ENCODE data around the gene HECTD1. TPM values are rescaled to one million over a fixed set of nuclear protein-coding genes. Genes with fewer than 3 reads are reported as not detected.

HECTD1 gene
- total and polyA plus RNA-seq, 10 of the 15 experiments (the other 5 are each of a cell fraction or from before 2014, with no cell fraction given): 27.3 to 116 (median 57.7) TPM

- FAIRE-seq (no peak), ATAC-seq (no peak), DNase-seq (ENCODE audit: low read depth, low spot score) (no peak)
- Histone ChIP-seq H3K27me3 (replicated peaks in 1 of 2; ENCODE audit: control insufficient read depth in 2 of 2, insufficient read depth in 2 of 2, low read length in 1 of 2) (no peaks in the 10 kb centered on the region), H3K9me3 (replicated peaks; ENCODE audit: control insufficient read depth, insufficient read depth, low read length) (no peaks in the 10 kb centered on the region), H3K4me3 (no peak overlapping the region), H3K79me2 (ENCODE audit: control insufficient read depth, insufficient read depth, low read length) (no peaks in the 10 kb centered on the region), H3K36me3 (ENCODE audit: control insufficient read depth in 2 of 2, insufficient read depth in 2 of 2, low read length in 1 of 2) (no peaks in the 10 kb centered on the region), H3K4me2 (ENCODE audit: control insufficient read depth, insufficient read depth) (no peak overlapping the region), H2AFZ (ENCODE audit: control insufficient read depth, low read depth, low read length) (no peak overlapping the region), H3K9ac (ENCODE audit: control insufficient read depth, insufficient read depth, low read length) (no peak overlapping the region), H3K27ac (ENCODE audit: control insufficient read depth, insufficient read depth) (no peak overlapping the region), H4K20me1 (ENCODE audit: control insufficient read depth, insufficient read depth) (no peaks in the 10 kb centered on the region), H3K4me1 (ENCODE audit: control insufficient read depth, insufficient read depth, low read length) (no peaks in the 10 kb centered on the region)
- ChIA-PET CTCF (interaction anchor here (1.2 kb wide), 1 partner anchor 79 kb away, joined by 3 read pairs; no protein-coding TSS in a partner anchor), SMC1A (ENCODE audit: uncharacterized antibody, unreplicated experiment) (no interaction called here), RAD21 (ENCODE audit: unreplicated experiment) (no interaction called here), POLR2A (no interaction called here)
- WGBS (ENCODE audit: insufficient coverage, insufficient replicate concordance, low lambda C conversion rate, missing lambda C conversion rate): 100% methylated on average over 1 of the region's 1 CpG
- TF ChIP-seq, protein P1, sequence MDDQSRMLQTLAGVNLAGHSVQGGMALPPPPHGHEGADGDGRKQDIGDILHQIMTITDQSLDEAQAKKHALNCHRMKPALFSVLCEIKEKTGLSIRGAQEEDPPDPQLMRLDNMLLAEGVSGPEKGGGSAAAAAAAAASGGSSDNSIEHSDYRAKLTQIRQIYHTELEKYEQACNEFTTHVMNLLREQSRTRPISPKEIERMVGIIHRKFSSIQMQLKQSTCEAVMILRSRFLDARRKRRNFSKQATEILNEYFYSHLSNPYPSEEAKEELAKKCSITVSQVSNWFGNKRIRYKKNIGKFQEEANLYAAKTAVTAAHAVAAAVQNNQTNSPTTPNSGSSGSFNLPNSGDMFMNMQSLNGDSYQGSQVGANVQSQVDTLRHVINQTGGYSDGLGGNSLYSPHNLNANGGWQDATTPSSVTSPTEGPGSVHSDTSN (IDR thresholded peaks at IDR 0.05; ENCODE audit: insufficient replicate concordance, low read depth, low read length): no peak
- TF ChIP-seq STAT3 (IDR thresholded peaks at IDR 0.05; ENCODE audit: low read depth, low read length) (no peak), CBX3 (IDR thresholded peaks at IDR 0.05; ENCODE audit: borderline replicate concordance, low read depth) (no peak), HDAC2 (IDR thresholded peaks at IDR 0.05) (no peak), KDM1A (IDR thresholded peaks at IDR 0.05; ENCODE audit: borderline replicate concordance) (no peak), STAT1 (conservative IDR thresholded peaks at IDR 0.05) (no peak), EP300 (IDR thresholded peaks at IDR 0.05; ENCODE audit: borderline replicate concordance in 1 of 2, control insufficient read depth in 1 of 2, low read depth in 2 of 2, low read length in 2 of 2) (no peak), YY1 (IDR thresholded peaks at IDR 0.05; ENCODE audit: low read depth, low read length) (no peak), ATF3 (IDR thresholded peaks at IDR 0.05; ENCODE audit: borderline replicate concordance, extremely low read depth, low read depth, low read length) (no peak), IKZF2 (IDR thresholded peaks at IDR 0.05) (no peak), ZNF384 (IDR thresholded peaks at IDR 0.05; ENCODE audit: borderline replicate concordance, low read depth, low read length) (no peak), TCF12 (IDR thresholded peaks at IDR 0.05; ENCODE audit: low read depth, low read length) (no peak), HDAC6 (IDR thresholded peaks at IDR 0.05; ENCODE audit: unreplicated experiment) (no peak), CBX5 (IDR thresholded peaks at IDR 0.05; ENCODE audit: low read depth) (no peak), NFYA (IDR thresholded peaks at IDR 0.05; ENCODE audit: borderline replicate concordance, low read depth, low read length) (no peak), FOXM1 (IDR thresholded peaks at IDR 0.05; ENCODE audit: low read depth, low read length) (no peak), DPF2 (IDR thresholded peaks at IDR 0.05) (no peak), MEF2A (IDR thresholded peaks at IDR 0.05; ENCODE audit: insufficient read depth, low read depth, low read length) (no peak), E2F4 (IDR thresholded peaks at IDR 0.05; ENCODE audit: low read depth, low read length) (no peak)
- intact Hi-C loops (cut with micrococcal nuclease; ENCODE audit: unreplicated experiment) (no loop called here), in situ Hi-C loops (cut with MboI) (no loop called here)
- no TSS peak for BruUV-seq (replicated peaks)
Observed at GRCh38 chr14:31059152-31059924, 148.3 kb downstream of the HECTD1 start.
